K562 (cell line): ENCODE results near the gene VENTX. TPM values are rescaled to one million over a fixed set of nuclear protein-coding genes. Genes with fewer than 3 reads are reported as not detected.

Source experiments
- CCNT2 ChIP-seq: IDR thresholded peaks from 2 replicates; pipeline ENCODE4 v1.6.1; 2011; ENCODE audit warnings: borderline replicate concordance, low read depth, mild to moderate bottlenecking, moderate library complexity, mixed read lengths, low read length; ENCODE audit not compliant: insufficient read length; ENCODE audit errors: extremely low read depth
- CXXC5 ChIP-seq: fragments of 250-450 bp; sonication (Bioruptor Pico); IDR thresholded peaks from 2 replicates; pipeline ENCODE4 v1.8.0; 2022; ENCODE audit warnings: inconsistent platforms, mild to moderate bottlenecking, moderate library complexity
- L3MBTL2 ChIP-seq: fragments of 450-650 bp; IDR thresholded peaks from 2 replicates; pipeline ENCODE4 v1.6.1; 2016; ENCODE audit warnings: mild to moderate bottlenecking, moderate library complexity
- RB1 ChIP-seq: fragments of 450-650 bp; IDR thresholded peaks from 2 replicates; pipeline ENCODE4 v1.6.1; 2017; ENCODE audit warnings: low read depth, mild to moderate bottlenecking
- SMC3 ChIP-seq: conservative IDR thresholded peaks from 2 replicates; pipeline ENCODE4 v1.6.1; 2011; ENCODE audit warnings: low read depth, low read length, improper control_type of control experiment; ENCODE audit not compliant: insufficient read depth
- TCF7L2 ChIP-seq: fragments of 150-350 bp; IDR thresholded peaks from 2 replicates; pipeline ENCODE4 v1.6.1; 2016; ENCODE audit warnings: low read depth, mild to moderate bottlenecking, low read length, moderate library complexity
- ZBTB7A ChIP-seq: IDR thresholded peaks from 2 replicates; pipeline ENCODE4 v1.6.1; 2011; ENCODE audit warnings: low read depth, mild to moderate bottlenecking, low read length, moderate library complexity, borderline replicate concordance; ENCODE audit not compliant: control insufficient read depth
- ZEB2 ChIP-seq: fragments of 450-650 bp; IDR thresholded peaks from 2 replicates; pipeline ENCODE4 v1.6.1; 2016
- ZNF583 ChIP-seq: fragments of 250-450 bp; sonication (Bioruptor Pico); IDR thresholded peaks from 2 replicates; pipeline ENCODE4 v1.4.0; 2020
- polyA plus RNA-seq, 8 experiments: library from polyadenylated mRNA; depleted of rRNA in 4 of 8; stranded (reverse) in 5 of 8; unstranded in 3 of 8; fragments of >200 nt; fragmentation: Nextera tagmentation in 2 of 8; fragmentation: Illumina TruSeq in 1 of 8; extraction: Ambion mirVana in 2 of 8; extraction: Trizol in 1 of 8; gene quantifications; 2 replicates each; pipeline versions ENCODE4 v1.2.1 to v1.2.3, GENCODE V29; 2011 to 2014; ENCODE audit warnings: inconsistent platforms in 1 of 8, missing spikeins in 1 of 8
- total RNA-seq, 7 experiments: library from RNA; depleted of rRNA in 6 of 7; stranded (reverse); fragments of >200 nt in 6 of 7; fragmentation: Illumina TruSeq in 2 of 7; extraction: Trizol in 2 of 7; gene quantifications; 2 replicates each; pipeline versions ENCODE4 v1.2.1 to v1.2.3, GENCODE V29; 2011 to 2021; ENCODE audit warnings: low replicate concordance in 1 of 7
- TF ChIP-seq, protein P1 (sequence below): IDR thresholded peaks from 2 replicates; pipeline ENCODE4 v1.6.1; 2011; ENCODE audit not compliant: insufficient read length; ENCODE audit errors: extremely low read depth
- TF ChIP-seq, protein P2 (sequence below): sonication (generic); formaldehyde crosslinking; IDR thresholded peaks from 2 replicates; pipeline ENCODE4 v1.5.0; 2020; ENCODE audit warnings: missing genetic modification reagents
- TF ChIP-seq, protein P3 (sequence below), 3 experiments: fragments of 200-800 bp in 1 of 3; sonication (Bioruptor generic) in 1 of 3; sonication (generic) in 1 of 3; formaldehyde crosslinking in 1 of 3; IDR thresholded peaks; 2 replicates each; pipeline versions ENCODE4 v1.6.1 to v1.8.0; 2016 to 2022; ENCODE audit warnings: mild to moderate bottlenecking in 2 of 3, missing compliant biosample characterization in 2 of 3, missing genetic modification characterization in 2 of 3, missing genetic modification reagents in 1 of 3
- TF ChIP-seq, protein P4 (sequence below): fragments of 450-650 bp; conservative IDR thresholded peaks from 2 replicates; pipeline ENCODE4 v1.6.1; 2016; ENCODE audit warnings: missing genetic modification characterization, low read depth, mild to moderate bottlenecking, missing compliant biosample characterization, moderate library complexity

Gene VENTX
- total and polyA plus RNA-seq, 9 of the 15 experiments (the other 6 are each of a cell fraction or from before 2014, with no cell fraction given): 0.07 to 0.70 (median 0.20) TPM; not detected in 1

DNA sequence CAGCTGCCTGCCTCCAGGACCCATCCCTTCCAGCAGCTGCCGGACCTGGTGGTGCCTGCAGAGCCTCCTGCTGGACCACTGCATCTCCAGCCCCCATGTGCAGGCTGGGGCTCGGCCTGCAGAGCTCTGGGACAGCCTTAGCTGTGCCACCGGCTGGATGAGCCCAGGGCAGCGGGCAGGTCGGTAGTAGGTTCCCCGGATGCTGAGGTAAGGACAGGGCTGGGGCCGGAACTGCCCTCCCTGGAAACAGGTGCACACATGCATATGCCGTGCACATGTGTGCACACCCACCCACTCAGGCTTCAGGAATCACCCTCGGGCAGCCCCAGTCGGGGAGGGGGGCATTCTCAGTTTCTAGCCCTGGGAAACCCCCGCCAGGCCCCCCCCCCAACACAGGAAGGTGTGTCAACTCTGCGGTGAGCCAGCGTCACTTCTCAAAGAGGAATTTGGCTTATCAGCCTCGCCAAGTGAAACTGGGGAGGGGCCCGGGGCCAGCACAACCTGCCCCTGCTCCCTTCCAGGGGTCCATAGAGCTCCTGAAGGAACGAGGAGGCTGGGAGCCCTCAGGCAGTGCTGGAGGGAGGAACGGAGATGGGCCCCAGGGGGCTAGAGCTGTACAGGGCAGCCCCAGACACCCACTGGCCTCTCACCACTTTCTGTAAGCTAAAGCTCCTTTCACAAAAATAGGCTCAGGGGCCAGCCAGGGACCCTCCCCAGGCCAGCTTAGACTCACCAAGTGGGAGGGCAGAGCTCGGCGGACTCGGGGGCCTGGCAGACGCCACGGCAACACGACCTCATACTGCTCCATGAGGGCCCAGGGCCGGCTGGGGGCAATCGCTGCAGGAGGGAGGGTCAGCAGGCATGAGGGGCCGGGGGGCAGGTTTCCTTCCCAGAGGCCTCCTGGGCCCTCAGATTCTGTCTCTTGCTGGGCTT lies 37.4 kb downstream of the VENTX start (continued):
- TF ChIP-seq ZBTB7A: peak; percentile 84
- TF ChIP-seq, protein P1, sequence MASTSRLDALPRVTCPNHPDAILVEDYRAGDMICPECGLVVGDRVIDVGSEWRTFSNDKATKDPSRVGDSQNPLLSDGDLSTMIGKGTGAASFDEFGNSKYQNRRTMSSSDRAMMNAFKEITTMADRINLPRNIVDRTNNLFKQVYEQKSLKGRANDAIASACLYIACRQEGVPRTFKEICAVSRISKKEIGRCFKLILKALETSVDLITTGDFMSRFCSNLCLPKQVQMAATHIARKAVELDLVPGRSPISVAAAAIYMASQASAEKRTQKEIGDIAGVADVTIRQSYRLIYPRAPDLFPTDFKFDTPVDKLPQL: no peak
- 0 out of 2 replicates have a peak, but pooled peaks have one; percentile 15 for TF ChIP-seq RB1
- TF ChIP-seq, protein P2, sequence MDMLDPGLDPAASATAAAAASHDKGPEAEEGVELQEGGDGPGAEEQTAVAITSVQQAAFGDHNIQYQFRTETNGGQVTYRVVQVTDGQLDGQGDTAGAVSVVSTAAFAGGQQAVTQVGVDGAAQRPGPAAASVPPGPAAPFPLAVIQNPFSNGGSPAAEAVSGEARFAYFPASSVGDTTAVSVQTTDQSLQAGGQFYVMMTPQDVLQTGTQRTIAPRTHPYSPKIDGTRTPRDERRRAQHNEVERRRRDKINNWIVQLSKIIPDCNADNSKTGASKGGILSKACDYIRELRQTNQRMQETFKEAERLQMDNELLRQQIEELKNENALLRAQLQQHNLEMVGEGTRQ: no peak
- TF ChIP-seq CCNT2: peak; percentile 9
- TF ChIP-seq TCF7L2: no peak
- TF ChIP-seq, protein P3, sequence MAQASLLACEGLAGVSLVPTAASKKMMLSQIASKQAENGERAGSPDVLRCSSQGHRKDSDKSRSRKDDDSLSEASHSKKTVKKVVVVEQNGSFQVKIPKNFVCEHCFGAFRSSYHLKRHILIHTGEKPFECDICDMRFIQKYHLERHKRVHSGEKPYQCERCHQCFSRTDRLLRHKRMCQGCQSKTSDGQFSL (CRISPR knock-in tag; IDR thresholded peaks at IDR 0.05): peak; percentile 29; the same call in 1 of the 2 replicates
- TF ChIP-seq, protein P3 (tag; IDR thresholded peaks at IDR 0.05): no peak
- TF ChIP-seq ZNF583 (CRISPR knock-in tag): no peak
- TF ChIP-seq CXXC5 (CRISPR knock-in tag): 0 out of 2 replicates have a peak, but pooled peaks have one; percentile 26
- no peak for TF ChIP-seq SMC3
- TF ChIP-seq, protein P4, sequence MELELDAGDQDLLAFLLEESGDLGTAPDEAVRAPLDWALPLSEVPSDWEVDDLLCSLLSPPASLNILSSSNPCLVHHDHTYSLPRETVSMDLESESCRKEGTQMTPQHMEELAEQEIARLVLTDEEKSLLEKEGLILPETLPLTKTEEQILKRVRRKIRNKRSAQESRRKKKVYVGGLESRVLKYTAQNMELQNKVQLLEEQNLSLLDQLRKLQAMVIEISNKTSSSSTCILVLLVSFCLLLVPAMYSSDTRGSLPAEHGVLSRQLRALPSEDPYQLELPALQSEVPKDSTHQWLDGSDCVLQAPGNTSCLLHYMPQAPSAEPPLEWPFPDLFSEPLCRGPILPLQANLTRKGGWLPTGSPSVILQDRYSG (tag): no peak
- TF ChIP-seq ZEB2: peak; percentile 56; the same call in 1 of the 2 replicates
- no peak for TF ChIP-seq L3MBTL2
